GM18499 (cell line): ENCODE results near the gene HSPA12A.

Experiments
- ATAC-seq: cut with Tn5 transposase; IDR thresholded peaks from one replicate; pipeline ENCODE4 v1.9.1; 2021; ENCODE audit warnings: moderate number of reproducible peaks; ENCODE audit not compliant: insufficient read depth, unreplicated experiment

The HSPA12A gene

DNA sequence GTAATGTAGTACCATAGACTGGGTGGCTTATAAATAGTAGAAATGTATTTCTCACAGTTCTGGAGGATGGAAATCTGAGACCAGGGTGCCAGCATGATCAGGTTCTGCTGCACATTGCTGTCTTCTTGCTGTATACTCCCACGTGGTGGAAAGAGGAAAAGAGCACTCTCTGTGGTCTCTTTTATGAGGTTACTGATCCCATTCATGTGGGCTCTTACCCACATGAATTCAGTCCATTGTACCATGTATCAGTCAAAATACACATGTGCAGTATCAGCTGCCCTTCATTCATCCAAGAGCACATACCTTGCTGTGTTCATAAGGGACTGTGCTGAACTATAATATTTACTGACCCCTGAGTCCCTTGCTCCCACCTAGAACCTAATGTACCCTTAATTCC is 104.5 kb downstream of the HSPA12A start:
- no peak for ATAC-seq

DNA sequence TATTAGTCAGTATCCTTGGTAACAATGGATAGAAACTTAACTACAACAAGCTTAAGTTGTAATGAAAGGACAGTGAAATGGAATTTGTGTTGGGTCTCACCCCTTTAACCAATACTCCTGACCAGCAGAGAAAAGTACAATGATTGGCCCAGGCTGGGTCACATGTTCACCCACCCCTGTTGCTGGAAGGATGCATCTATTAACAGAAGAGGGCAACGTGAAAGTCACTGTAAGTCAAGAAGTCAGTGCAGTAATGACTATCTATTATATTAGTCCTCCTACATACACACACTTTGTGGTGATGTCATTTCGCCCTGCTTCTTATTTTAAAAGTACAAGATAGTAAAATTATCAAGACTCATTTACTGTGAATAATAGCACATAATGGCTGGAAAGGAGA is 105.4 kb downstream of the HSPA12A start:
- no peak for ATAC-seq

DNA sequence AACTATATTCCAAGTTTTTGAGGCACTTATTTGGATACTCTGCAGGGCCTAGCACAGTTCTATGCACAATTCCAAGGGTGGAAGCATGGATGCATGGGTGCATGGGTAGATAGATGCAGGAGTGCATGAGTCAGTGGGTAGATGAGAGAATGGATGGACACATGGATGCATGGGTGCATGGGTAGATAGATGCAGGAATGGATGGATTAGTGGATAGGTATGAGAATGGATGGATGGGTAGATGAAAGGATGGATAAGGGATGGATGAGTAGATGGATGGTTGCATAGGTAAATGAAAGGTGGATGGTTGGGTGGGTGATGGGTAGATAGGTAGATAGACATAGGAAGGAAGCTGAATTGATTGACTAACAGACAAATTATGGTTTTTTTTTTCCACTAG is 106.0 kb downstream of the HSPA12A start:
- no peak for ATAC-seq

DNA sequence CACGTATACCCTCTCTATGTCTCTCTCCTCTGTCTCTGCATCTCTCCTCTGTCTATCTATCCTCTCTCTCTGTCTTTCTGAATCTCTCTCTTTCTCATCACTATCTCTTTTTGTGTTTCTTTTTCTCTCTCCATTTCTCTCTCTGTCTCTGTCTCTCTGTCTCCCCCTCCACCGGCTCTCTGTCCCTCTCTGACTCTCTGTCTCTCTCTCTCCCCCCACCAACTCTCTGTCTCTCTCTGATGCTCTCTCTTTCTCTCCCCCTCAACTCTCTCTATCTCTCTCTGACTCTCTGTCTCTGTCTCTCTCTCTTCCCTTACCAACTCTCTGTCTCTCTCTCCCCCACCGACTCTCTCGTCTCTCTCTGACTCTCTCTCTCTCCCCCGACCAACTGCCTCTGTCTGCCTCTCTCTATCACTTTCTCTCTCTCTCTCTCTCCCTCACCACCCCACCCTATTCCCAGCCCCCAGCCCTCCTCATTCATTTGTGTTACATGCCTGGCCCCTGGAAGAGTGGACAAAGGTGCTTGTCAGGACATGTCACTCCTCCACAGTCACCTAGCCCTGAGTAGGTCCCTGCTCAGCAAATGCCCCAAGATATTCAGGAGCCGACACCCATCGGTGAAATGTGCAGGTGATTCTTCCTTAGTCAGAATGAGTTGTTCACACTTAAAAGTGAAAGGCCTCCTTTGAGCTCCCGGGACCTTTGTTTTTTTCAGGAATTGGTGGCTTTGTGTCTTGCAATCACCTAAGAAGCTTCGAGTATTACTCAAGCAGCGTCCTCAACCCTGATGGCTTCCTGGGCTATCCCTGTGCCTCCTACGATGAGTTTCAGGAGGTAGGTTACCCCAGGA is 108.0 kb downstream of the HSPA12A start:
- ATAC-seq: no peak

DNA sequence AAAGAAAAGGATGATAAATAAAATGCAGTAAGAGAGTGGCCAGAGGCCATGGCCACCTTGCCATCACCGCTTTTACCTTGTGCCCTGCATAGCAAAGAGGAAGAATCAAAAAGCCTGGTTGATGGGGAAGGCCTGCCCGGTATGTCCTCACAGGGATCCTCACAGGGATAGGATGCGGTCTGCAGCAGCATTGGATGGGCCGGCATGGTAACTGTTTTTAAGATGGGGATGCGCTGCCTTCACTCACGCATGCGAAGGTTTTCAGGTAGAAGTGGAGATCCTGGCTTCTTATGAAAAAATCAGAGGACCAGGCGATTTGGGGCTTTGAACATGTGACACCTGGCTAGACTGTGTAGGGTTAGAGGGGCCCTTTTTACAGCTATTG is 109.2 kb downstream of the HSPA12A start:
- no peak for ATAC-seq

DNA sequence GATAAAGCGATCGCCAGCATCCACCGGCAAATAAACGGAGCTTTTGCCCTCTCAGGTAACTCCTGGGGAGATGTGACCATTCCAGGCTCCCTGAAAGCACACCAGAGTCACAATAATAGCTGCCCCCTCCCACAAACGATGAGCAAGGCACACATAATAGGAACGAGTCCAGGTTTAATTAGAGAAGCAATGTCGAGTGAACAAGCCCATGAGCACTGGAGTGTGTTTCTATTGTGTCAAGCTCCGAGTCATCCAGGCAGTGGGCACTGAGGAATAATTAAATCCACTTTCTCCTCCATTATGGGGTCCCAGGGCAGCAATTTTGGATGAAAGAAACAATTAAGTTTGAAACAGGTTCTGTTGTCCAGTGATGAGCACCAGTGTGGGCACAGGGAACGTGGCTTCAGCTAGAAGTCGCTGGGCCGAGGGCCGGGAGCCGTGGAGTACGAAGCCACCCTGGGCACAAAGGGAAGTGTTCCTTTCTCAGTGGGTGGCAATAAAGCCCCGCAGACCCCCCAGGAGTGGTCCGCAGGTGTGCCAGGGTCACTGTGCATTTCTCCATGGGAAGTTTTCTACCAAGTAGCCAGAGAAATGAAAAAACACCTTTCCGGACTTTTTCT is 109.7 kb downstream of the HSPA12A start:
- no peak for ATAC-seq

DNA sequence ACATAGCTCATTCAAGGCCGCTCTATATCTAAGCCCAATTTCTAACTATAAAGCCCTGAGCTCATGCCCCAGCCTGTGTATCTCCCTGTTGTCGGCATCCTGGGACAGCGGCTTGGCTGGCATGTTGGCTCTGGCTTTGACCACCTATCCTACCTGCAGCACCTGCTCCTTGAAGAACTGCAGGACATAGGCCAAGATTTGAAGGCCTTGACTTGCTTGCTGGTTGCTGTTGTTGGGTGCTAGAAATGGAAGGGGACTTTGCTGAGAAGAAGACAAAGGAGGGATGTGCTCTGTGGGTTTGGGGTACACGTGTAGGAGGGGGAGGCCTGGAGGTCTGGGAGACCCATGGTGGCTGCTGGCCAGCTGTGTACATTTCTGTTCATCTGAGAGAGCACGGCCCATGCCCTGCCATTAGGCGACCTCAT is 110.5 kb downstream of the HSPA12A start:
- no peak for ATAC-seq

DNA sequence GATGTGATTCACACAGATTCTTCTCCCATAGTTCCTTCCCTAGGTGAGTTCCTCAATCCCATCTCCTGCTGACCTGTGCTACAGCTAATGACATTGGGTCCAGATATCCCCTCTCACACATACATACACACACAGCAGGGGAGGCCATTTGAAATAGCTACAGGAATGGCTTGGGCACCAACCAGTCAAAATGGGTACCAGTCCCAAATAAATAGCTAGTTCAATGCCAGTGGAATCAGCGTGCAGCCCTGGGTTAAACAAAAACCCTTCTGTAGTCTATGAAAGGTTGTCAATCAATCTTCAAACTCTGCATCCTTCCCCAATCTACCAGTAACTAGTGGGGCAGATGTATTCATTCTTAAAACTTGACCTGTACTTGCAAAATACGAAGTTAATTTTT is 112.3 kb downstream of the HSPA12A start:
- ATAC-seq: no peak

DNA sequence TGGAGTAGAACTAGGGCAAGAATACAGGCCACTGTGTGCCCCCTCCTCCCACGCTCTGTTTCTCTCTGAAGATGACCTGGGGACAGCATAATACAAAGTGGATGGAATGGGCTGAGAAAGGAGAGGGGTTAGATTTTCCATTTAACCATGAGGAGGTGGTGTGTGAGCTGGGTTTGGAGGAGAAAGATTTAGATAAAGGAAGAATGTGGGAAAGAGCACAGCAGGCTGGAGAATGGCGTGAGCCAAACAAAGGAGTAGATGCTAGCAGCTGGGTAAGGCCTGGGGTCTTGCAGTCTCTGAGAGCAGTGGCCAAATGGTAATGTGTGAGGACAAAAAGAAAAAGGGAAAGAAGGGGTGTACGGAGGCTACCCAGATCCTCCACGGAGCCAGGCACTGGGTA is 113.0 kb downstream of the HSPA12A start:
- ATAC-seq: no peak

DNA sequence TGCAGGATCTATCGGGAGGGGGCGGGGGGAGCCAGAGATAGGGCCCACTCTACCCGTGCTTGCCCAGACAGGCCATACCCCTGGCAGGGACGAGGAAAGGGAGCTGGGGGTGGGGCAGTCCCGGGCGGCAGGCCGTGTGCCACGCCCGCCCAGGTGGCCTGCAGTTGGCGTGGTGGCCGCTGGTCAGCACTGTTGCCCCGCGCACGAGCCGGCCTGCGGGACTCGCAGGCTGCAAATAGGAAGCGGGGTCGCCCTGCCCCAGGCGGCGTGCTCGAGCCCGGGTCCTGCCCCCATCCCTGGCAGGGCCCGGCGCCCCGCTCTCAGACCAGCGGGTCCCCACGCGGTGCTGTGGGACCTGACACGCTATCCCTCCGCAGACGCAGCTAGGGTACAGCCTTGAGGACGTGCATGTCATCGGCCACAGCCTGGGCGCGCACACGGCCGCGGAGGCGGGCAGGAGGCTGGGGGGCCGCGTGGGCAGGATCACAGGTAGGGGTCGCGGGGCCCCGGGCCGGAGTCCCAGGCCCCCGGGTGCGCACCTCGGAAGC is 114.9 kb downstream of the HSPA12A start:
- ATAC-seq: no peak

DNA sequence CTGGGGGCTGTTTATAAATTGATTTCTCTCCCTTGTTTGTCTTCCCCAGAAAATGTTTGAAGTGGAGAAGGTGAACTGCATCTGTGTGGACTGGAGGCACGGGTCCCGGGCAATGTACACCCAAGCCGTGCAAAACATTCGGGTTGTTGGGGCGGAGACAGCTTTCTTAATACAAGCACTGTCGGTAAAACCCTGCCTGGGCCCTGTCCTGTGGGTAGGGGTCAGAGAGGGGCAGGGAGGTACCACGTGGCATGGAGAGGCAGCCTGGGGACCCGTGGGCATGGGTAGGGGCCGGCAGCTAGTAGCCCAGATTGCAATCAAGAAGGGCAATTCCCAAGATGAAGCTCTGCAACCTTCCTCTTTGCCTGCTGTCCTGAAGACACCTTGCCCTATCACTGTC is 115.6 kb downstream of the HSPA12A start:
- ATAC-seq: no peak

DNA sequence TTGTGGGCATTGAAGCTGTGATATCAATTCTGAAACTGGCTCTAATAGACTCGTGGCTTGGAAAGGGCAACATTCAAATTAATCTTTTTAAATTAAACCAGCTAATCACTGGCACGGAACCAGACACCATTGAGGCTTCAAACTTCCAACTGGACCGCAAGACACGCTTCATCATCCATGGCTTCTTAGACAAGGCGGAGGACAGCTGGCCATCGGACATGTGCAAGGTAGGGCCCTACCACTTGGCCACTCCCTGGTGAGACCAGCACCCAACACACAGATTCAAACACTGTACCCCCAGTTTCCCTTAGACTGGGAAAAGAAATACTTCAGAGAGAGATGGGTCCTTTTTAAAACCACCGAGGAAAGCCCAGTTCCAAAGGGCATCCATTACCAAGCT is 116.5 kb downstream of the HSPA12A start:
- ATAC-seq: no peak

DNA sequence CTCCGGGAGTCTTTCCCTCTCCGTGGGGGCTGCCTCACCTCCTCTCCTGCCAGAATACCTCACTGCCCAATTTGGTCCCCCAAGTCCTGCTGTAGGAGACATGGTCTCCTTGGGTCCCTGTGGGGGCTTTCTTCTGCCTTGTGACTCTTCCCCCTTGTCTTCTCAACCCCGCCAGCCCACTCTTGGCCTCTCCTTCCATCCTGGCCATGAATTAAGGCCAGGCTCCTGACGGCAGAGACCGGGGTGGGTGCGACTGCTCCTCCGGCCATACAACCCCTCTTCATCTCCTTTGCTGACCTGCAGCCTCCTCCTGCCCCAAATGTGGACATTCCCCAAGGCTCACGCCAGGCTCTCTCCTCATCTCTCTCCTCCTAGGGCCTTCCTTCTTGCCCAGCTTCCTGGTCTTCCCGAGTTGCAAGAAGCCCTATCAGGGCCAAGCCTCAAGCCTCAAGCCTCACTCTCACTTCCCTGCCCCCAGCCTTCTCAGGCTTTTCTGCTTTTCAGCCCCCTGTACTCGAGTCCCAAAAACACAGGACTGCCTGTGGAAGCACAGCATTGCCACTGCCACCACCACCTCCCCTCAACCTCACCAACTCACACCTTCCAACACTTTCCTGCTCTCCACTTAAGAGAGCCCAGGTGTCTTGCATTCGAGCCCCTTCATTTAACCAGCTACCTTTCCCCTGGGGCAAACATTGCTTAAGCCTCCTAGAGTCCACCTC is 120.3 kb downstream of the HSPA12A start:
- no peak for ATAC-seq

DNA sequence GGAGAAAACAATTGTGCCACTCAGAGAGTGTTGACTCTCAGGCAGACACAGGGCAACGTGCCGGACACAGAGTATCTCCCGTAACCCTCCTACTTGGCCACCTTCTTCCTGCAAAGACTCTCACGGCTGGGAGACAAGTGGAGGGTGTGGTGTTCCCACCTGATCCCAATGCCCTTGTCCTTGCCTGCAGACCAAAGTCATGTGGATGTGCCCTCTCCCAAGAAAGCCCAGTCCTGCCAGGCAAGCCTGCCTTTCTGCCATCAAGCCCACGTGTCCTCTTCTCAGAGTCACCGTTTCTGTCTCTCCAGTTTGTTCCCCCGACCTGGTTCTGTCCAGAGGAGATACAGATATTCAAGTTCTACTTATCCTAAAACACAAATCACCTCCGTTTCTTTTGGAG is 120.9 kb downstream of the HSPA12A start:
- ATAC-seq: no peak
